ENCODE results near the gene STK32C.
"Not testable (repeated sequence)": the region's sequence is repeated elsewhere in the genome, so short reads cannot be mapped to it uniquely, and the experiment has no call there.

The STK32C gene

GRCh38 chr10:132307823-132308586 is at the start of gene STK32C:
Gene STK32C, minus strand, starts transcription at chr10:132307950. Its CDS starts 117 bp downstream, at chr10:132307833.
- DNase-seq (ENCODE audit: low spot score) = peak; percentile 92

- DNase-seq (ENCODE audit: low spot score) = no peak
Measured at GRCh38 chr10:132356621-132357195, 49.0 kb upstream of the STK32C start.

DNA sequence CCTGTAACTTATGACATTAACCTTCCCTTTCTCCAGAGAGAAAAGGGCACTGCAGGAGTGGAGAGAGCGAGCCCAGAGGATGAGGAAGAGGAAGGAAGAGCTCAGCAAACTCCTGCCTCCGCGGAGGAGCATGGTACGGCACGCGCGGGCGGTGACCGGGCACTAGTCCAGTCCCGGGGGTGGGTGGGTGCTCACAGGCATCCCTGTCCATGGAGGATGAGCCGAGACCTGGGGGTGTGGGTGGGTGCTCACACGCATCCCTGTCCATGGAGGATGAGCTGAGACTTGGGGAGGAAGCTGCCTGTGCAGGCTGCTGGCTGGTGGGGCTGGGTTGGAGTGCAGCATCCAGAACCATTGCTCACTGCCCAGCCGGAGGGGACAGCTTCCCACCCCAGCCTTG is 48.0 kb upstream of the STK32C start:
- DNase-seq (ENCODE audit: low spot score) = no peak

- no peak for DNase-seq (ENCODE audit: low spot score)
Measured at GRCh38 chr10:132355297-132355696, 47.5 kb upstream of the STK32C start.

GRCh38 chr10:132354356-132355094 is 46.8 kb upstream of the STK32C start:
- DNase-seq (ENCODE audit: low spot score) = no peak

- no peak for DNase-seq (ENCODE audit: low spot score)
Measured at GRCh38 chr10:132353456-132354355, 46.0 kb upstream of the STK32C start.

GRCh38 chr10:132352462-132353308 is 44.9 kb upstream of the STK32C start:
- DNase-seq (ENCODE audit: low spot score) = not testable (repeated sequence)

GRCh38 chr10:132351611-132352010 is 43.9 kb upstream of the STK32C start:
- DNase-seq (ENCODE audit: low spot score) = no peak

GRCh38 chr10:132350946-132351345 is 43.2 kb upstream of the STK32C start:
- DNase-seq (ENCODE audit: low spot score) = no peak

DNA sequence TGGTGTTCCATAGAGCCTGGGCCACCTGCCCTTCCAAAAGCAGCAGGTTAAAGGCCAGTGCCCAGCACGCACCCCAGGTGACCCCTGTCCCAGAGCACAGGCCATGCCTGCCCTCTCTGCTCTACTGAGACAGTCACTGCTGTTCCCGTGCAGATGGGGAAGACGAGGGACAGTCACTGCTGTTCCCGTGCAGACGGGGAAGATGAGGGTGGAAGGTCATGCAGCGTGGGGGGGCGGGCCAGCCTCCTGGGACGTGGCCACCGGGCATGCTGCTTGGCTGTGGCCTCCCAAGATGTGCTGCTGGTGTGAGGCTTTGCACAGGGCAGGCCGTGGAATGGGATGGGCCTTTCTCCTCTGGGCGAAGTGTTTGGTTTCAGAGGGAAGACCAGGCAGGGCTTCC is 42.6 kb upstream of the STK32C start:
- DNase-seq (ENCODE audit: low spot score) = no peak

GRCh38 chr10:132349766-132350165 is 42.0 kb upstream of the STK32C start:
- DNase-seq (ENCODE audit: low spot score) = no peak

DNA sequence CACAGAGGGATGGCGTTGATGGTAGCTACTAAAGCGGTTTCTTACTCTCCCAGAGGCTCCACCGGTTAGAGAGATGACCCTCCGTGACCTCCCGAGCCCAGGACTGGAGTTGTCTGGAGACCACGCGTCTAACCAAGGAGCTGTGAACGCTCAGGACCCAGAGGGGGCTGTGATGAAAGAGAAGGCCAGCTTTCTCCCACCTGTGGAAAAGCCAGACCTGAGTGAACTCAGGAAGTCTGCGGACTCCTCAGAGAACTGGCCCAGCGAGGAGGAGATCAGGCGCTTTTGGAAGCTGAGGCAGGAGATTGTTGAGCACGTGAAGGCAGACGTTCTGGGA is 40.1 kb upstream of the STK32C start:
- DNase-seq (ENCODE audit: low spot score) = no peak

GRCh38 chr10:132347211-132347930 is 39.6 kb upstream of the STK32C start:
- DNase-seq (ENCODE audit: low spot score) = no peak

DNA sequence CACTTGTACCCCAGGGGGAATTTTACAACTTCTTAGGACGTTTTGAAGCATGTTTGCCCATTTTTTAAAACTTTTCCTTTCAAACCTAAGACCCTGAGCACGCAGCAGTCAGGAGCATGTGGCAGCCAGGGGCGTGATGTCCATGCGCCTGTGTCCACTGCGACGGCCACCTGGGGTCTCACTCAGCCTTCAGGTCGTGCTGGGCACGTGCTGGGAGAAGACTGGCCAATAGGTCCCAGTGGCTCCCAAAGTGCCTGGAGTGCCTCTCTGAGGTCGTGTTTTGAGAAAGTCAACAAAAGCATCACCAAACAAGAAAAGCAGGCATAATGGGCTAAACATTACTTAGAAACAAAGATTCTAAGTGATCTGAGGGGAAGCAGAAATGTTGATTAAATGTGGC is 39.1 kb upstream of the STK32C start:
- DNase-seq (ENCODE audit: low spot score) = no peak

- DNase-seq (ENCODE audit: low spot score) = no peak
Measured at GRCh38 chr10:132345345-132345744, 37.6 kb upstream of the STK32C start.

GRCh38 chr10:132344386-132344785 is 36.6 kb upstream of the STK32C start:
- peak; percentile 37 for DNase-seq (ENCODE audit: low spot score)

GRCh38 chr10:132342553-132342952 is 34.8 kb upstream of the STK32C start:
- no peak for DNase-seq (ENCODE audit: low spot score)

- DNase-seq (ENCODE audit: low spot score) = no peak
Measured at GRCh38 chr10:132341781-132342180, 34.0 kb upstream of the STK32C start.

DNA sequence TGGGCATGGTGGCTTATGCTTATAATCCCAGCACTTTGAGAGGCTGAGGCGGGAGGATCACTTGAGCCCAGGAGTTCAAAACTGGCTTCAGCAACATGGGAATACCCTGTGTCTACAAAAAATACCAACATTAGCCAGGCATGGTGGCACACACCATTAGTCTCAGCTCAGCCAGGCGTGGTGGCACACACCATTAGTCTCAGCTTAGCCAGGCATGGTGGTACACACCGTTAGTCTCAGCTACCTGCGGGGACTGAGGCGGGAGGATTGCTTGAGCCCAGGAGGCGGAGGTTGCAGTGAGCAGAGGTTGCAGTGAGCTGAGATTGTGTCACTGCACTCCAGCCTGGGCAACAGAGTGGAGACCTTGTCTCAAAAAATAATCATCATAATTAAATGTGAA is 33.3 kb upstream of the STK32C start:
- DNase-seq (ENCODE audit: low spot score) = no peak

- no peak for DNase-seq (ENCODE audit: low spot score)
Measured at GRCh38 chr10:132339276-132339675, 31.5 kb upstream of the STK32C start.

- no peak for DNase-seq (ENCODE audit: low spot score)
Measured at GRCh38 chr10:132338876-132339275, 31.1 kb upstream of the STK32C start.
